Pancreas (tissue), 10 donors: ENCODE data around the gene FKBP6. TPM values are rescaled to one million over a fixed set of nuclear protein-coding genes. Genes with fewer than 3 reads are reported as not detected.
"Not testable (repeated sequence)": the region's sequence is repeated elsewhere in the genome, so short reads cannot be mapped to it uniquely, and the experiment has no call there.

ENCODE experiments used
- ATAC-seq, 4 donors: fragments of 200-7000 bp; cut with Tn5 transposase; one replicate each; pipeline versions ENCODE4 v1.8.0 to v1.9.1; 2020; ENCODE audit warnings: mild to moderate bottlenecking in 4 of 4, moderate library complexity in 4 of 4
- DNase-seq, 6 donors: peaks; one replicate each; pipeline ENCODE4 v3.0.0-alpha.2; 2020
- FAIRE-seq: peaks from 2 replicates; lab custom pipeline; 2012; peaks lifted over from hg19 to GRCh38; lab: Jason Lieb, UNC
- H3K27ac ChIP-seq, 4 donors: fragments of 200-600 bp; sonication (generic); 1 replicate in 3 of 4; 2 replicates in 1 of 4; pipeline versions ENCODE4 v1.5.0 to v1.8.0; 2020
- H3K27me3 ChIP-seq, 4 donors: fragments of 200-600 bp; one replicate each; pipeline ENCODE4 v1.8.0; 2021
- H3K36me3 ChIP-seq, 3 donors: fragments of 200-600 bp; sonication (generic) in 1 of 3; one replicate each; pipeline versions ENCODE4 v1.5.0 to v1.8.0; 2020 to 2021
- H3K4me1 ChIP-seq, 3 donors: fragments of 200-600 bp; one replicate each; pipeline ENCODE4 v1.8.0; 2021
- H3K4me3 ChIP-seq, 4 donors: fragments of 200-600 bp; sonication (generic) in 2 of 4; one replicate each; pipeline versions ENCODE4 v1.5.0 to v1.8.0; 2020 to 2021
- H3K9me3 ChIP-seq, 4 donors: fragments of 200-600 bp; one replicate each; pipeline ENCODE4 v1.8.0; 2021
- WGBS, 2 donors: extraction: QIAGEN DNeasy Blood & Tissue Kit; methylation state at CpG; one replicate each; pipeline ENCODE4 v1.1.7; 2013; 5-methylcytosine and 5-hydroxymethylcytosine counted together
- intact Hi-C, 3 donors: fragments of 100-400 bp; cut with DNase I; formaldehyde crosslinking; loops; one replicate each; pipeline versions ENCODE4 v1.11.1 to v1.14.2; 2022
- polyA plus RNA-seq, 2 donors: library from polyadenylated mRNA; stranded (reverse); fragments of 200-250 nt; gene quantifications; one replicate each; pipeline ENCODE4 v1.2.3, GENCODE V29; 2013
- total RNA-seq, 6 donors: library from RNA; stranded (reverse); fragmentation: NEBNext Ultra II Directional in 4 of 6; extraction: Animal tissue kit (Norgen Biotek cat#: 25700) in 4 of 6; gene quantifications; one replicate each; pipeline versions ENCODE4 v1.2.1 to v1.2.4, GENCODE V29; 2021 to 2023
- TF ChIP-seq, protein P1 (sequence below), 4 donors: fragments of 200-600 bp; sonication (generic) in 3 of 4; IDR thresholded peaks; one replicate each; pipeline versions ENCODE4 v1.5.0 to v1.8.0; 2021; ENCODE audit warnings: antibody characterized with exemption in 4 of 4
- donor health status: healthy with polysubstance abuse.
- donor health status: DM: no; HTN: no; CAD: no; lungs with moderate emphysema.
- donor health status: DM: no; HTN: no; CAD: no.
- donor health status: control.
- donor health status: control.
- donor health status: Bipolar disorder and iron deficiency.
- donor health status: DM: yes; HTN: yes; CAD: no.
- donor health status: DM: no; HTN: no; CAD: no.
- donor health status: DM: no; HTN: no; CAD: no.
- donor health status: DM: yes; HTN: yes; CAD: no.

FKBP6 gene
- total and polyA plus RNA-seq, 8 donors: 0.05 to 0.38 TPM; not detected in 6

DNA sequence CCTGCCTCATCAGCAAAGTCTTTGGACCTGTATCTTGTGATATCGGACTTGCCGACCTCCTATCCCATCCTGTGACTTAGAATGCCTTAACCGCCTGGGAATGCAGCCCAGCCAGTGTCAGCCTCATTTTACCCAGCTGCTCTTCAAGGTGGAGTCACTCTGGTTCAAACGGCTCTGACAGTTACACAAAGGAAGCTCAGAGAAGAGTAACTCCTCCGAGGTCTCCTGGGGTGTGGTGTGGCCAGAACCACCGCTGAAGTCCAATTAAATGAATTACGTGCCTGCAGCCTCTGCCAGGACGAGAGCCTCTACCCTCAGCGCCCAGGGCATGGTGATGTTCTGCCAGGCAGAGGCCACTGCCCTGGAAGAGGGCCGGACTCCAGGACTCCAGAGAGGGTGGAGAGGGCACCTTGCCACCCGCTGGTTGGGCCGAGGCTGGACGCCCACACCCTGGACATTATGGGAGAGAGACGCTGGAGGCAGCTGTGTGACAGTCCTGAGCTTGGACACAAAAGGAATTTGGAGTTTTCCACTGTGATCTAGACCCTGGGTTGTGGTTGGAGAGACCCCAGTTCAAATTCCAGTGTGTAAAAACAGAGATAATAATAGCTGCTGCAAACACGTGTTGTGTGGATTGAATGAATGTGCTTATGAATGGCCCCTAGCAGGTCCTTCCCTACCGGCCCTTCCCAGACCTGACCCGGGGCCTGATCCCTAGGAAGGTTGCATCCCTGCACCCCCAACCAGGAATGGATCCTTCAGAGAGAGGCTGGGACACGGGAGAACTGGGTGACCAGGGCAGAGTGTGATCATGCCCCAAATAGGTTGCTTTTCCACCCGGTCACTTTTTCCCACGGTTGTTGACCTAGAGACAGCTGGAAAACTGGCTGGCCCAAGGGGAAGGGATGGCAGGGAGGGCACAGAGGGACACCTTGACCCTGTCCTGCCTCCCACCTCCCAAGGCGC is 67.9 kb downstream of the FKBP6 start:
- TF ChIP-seq, protein P1, sequence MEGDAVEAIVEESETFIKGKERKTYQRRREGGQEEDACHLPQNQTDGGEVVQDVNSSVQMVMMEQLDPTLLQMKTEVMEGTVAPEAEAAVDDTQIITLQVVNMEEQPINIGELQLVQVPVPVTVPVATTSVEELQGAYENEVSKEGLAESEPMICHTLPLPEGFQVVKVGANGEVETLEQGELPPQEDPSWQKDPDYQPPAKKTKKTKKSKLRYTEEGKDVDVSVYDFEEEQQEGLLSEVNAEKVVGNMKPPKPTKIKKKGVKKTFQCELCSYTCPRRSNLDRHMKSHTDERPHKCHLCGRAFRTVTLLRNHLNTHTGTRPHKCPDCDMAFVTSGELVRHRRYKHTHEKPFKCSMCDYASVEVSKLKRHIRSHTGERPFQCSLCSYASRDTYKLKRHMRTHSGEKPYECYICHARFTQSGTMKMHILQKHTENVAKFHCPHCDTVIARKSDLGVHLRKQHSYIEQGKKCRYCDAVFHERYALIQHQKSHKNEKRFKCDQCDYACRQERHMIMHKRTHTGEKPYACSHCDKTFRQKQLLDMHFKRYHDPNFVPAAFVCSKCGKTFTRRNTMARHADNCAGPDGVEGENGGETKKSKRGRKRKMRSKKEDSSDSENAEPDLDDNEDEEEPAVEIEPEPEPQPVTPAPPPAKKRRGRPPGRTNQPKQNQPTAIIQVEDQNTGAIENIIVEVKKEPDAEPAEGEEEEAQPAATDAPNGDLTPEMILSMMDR (IDR thresholded peaks at IDR 0.05): no peak
- intact Hi-C loops: no loop called here
- 66 to 68% methylated on average over 21 of the region's 21 CpGs for WGBS, 2 donors

DNA sequence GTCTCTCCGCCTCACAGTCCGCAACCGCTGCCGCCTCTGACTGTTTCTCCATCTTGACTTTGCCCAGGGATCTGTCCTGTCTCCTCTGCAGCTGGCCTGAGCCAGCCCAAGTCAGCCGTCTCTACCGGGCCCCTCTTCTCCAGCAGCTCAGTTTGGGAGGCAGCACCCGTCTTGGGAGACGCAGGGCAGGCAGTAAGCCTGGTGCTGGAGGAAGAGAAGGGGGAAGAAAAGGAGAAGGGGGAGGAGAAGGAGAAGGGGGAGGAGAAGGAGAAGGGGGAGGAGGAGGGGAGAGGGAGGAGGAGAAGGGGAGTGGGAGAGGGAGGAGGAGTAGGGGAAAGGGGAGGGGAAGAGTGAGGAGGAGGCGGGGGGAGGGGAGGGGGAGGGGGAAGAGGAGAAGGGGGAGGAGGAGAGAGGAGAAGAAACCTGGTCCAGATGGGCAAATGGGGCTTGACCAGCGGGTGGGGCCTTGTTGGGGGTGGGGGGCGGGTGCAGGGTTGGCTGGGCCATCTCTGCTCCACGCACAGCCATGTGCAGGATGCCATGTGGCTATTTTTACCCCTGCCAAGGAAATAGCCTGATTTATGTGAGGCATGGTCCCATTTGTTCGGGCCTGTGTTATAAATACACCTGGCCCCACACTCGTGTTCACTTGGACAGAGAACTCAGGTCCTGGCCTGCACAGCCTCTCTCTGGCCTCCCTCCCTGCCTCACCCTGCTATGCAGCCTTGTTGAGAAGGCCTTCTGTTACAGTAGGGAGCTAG is 69.7 kb downstream of the FKBP6 start:
- H3K27ac ChIP-seq: no peak overlapping the region
- intact Hi-C loops: no loop called here
- H3K36me3 ChIP-seq: no peaks in the 10 kb centered on the region
- peak in 1 of 6 donors; percentile 6 for DNase-seq
- no peaks in the 10 kb centered on the region for H3K27me3 ChIP-seq
- H3K4me3 ChIP-seq: no peak overlapping the region
- no peaks in the 10 kb centered on the region for H3K9me3 ChIP-seq
- FAIRE-seq: no peak
- 79 to 86% methylated on average over 13 to 14 of the region's 14 CpGs for WGBS, 2 donors
- TF ChIP-seq, protein P1 (IDR thresholded peaks at IDR 0.05): no peak
- ATAC-seq: no peak
- H3K4me1 ChIP-seq: no peaks in the 10 kb centered on the region

More for the DNA sequence above, 67.9 kb downstream of the FKBP6 start:
- Histone ChIP-seq H3K9me3 (no peaks in the 10 kb centered on the region), H3K27ac (no peak overlapping the region), H3K27me3 (no peaks in the 10 kb centered on the region), H3K36me3 (no peaks in the 10 kb centered on the region), H3K4me1 (no peaks in the 10 kb centered on the region), H3K4me3 (no peak overlapping the region)
- DNase-seq: peak in 1 of 6 donors; percentile 11
- no peak for ATAC-seq
- no peak for FAIRE-seq

DNA sequence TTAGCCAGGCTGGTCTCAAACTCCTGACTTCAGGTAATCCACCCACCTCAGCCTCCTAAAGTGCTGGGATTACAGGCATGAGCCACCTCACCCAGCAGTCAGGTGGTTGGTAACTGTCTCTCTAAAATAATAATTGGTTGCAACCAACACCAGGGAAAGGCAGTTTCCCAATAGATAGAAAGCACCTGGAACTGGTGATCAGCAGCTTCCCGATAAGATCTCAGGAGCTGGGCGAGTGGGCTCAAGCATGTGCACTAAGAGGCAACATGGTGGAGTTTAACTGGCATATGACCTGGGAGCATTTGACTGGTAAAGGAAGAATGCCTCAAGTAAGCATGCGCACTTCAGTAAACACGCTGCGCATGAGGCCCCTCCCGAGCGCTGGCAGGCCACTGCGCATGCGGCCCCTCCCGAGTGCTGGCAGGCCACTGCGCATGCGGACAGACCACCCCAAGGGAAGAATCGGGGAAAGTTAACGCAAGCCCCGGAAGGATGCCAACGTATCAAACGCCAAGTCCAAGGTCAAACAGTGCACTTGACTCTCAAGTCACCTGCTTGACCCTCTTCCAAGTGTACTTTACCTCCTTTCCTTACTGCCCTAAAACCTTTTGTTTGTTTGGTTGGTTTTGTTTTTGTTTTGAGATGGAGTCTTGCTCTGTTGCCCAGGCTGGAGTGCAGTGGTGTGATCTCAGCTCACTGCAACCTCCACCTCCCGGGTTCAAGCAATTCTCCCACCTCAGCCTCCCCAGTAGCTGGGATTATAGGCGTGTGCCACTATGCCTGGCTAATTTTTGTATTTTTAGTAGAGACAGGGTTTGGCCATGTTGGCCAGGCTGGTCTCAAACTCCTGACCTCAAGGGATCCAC is 71.5 kb downstream of the FKBP6 start:
- H3K4me3 ChIP-seq: peak overlapping the region in 1 of 4 donors; percentile 11
- DNase-seq: peak; percentile 74 to 91 (median 84)
- intact Hi-C loops, H3K9me3 ChIP-seq, FAIRE-seq, H3K4me1 ChIP-seq, H3K27me3 ChIP-seq, H3K36me3 ChIP-seq: not testable (repeated sequence)
- 42 to 44% methylated on average over 19 of the region's 19 CpGs for WGBS, 2 donors
- peak; percentile 90 to 98 (median 97) for ATAC-seq
- H3K27ac ChIP-seq: peak overlapping the region in 1 of 4 donors; percentile 12

DNA sequence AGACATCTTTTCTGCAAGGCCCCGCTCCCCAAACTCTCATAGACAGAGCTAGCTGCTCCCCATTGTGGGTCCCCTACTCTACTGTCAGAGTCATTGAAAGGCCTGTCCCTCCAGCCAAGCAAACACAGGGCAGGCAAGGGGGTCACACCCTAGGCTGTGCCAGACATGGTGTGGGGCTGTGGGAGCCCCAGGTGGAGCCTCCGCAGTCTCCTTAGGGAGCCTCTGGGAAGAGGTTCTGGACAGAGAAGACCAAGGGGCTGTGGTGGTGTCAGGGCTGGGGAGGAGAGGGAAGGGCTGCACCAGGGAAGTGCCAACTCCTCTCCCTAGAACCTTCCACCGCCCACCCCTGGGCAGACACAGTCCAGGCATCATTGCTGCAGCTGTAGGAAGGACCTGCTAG is 76.9 kb downstream of the FKBP6 start:
- H3K27ac ChIP-seq, ATAC-seq, H3K36me3 ChIP-seq, H3K9me3 ChIP-seq, H3K4me3 ChIP-seq, FAIRE-seq, intact Hi-C loops, H3K27me3 ChIP-seq, H3K4me1 ChIP-seq: not testable (repeated sequence)
- peak in 1 of 6 donors; percentile 30 for DNase-seq
- 92 to 97% methylated on average over 2 to 3 of the region's 3 CpGs for WGBS, 2 donors

Other genes with a start within 250 kb of the FKBP6 start
- gene SPDYE9, start 242.1 kb upstream of the FKBP6 start, total RNA-seq: not detected
- not detected for gene SPDYE9, start 242.1 kb upstream of the FKBP6 start, polyA plus RNA-seq
- gene NSUN5, start 19.3 kb upstream of the FKBP6 start, total RNA-seq: 10 to 100 TPM; 11.4 to 19.1 (median 15.9) TPM
- gene NSUN5, start 19.3 kb upstream of the FKBP6 start, polyA plus RNA-seq: 10 to 100 TPM; 28.3 to 35.3 TPM
- gene TRIM50, start 79 bp upstream of the FKBP6 start, total RNA-seq: 10 to 100 TPM in 4 of 6 donors, 1 to 10 TPM in 2; 5.5 to 35.9 (median 11.5) TPM
- gene TRIM50, start 79 bp upstream of the FKBP6 start, polyA plus RNA-seq: 10 to 100 TPM; 21.5 to 31.7 TPM
- under 1 TPM; 0.28 to 0.63 (median 0.46) TPM for gene FZD9, start 105.6 kb downstream of the FKBP6 start, total RNA-seq
- gene FZD9, start 105.6 kb downstream of the FKBP6 start, polyA plus RNA-seq: under 1 TPM; 0.38 to 0.95 TPM
- 10 to 100 TPM; 16.1 to 29.0 (median 18.9) TPM for gene BAZ1B, start 194.1 kb downstream of the FKBP6 start, total RNA-seq
- gene BAZ1B, start 194.1 kb downstream of the FKBP6 start, polyA plus RNA-seq: 10 to 100 TPM; 11.6 to 12.8 TPM
- gene BCL7B, start 229.5 kb downstream of the FKBP6 start, total RNA-seq: 10 to 100 TPM; 13.5 to 20.9 (median 17.1) TPM
- 10 to 100 TPM; 34.4 to 44.6 TPM for gene BCL7B, start 229.5 kb downstream of the FKBP6 start, polyA plus RNA-seq